GM19468 (cell line): ENCODE data around the gene COL26A1.
"Not testable (repeated sequence)": the region's sequence is repeated elsewhere in the genome, so short reads cannot be mapped to it uniquely, and the experiment has no call there.

Experiments used
- ATAC-seq: cut with Tn5 transposase; IDR thresholded peaks from one replicate; pipeline ENCODE4 v1.9.1; 2021; ENCODE audit warnings: mild to moderate bottlenecking, moderate library complexity, moderate number of reproducible peaks; ENCODE audit not compliant: unreplicated experiment; ENCODE audit errors: extremely low read depth

COL26A1 gene

DNA sequence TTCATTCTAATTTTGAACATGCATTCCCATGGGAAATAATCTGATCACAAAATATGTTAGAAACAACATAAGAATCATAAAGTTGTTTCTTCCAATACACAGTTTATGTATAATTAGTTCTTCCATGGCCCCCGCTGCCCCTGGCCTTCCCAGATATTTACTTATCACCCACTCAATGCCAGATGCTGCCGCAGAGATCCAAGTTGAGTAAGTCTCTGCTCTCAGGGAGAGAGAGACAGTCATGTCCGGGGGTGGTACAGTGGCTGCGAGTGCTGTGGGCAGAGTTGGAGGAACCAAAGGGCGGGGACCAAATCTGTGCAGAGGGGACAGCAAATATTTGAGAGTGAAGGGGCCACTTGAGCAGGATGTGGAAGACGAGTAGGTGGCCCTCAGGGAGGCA is 37.1 kb downstream of the COL26A1 start:
- no peak for ATAC-seq

DNA sequence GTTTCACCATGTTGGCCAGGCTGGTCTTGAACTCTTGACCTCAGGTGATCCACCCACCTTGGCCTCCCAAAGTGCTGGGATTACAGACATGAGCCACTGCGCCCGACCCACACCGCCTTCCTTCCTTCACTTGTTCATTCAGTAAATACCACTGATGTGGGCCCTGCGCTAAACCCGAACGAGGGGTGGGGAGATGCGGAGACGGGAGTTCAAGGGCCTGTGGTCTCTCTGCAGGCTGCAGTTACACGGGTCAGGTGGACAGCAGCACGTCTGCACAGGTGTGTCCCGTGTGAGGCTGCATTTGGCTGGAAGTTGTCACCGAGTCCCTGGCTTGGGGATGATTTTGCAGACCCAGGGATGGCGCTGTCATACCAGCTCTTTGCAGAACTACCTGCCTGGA is 38.1 kb downstream of the COL26A1 start:
- ATAC-seq: no peak

DNA sequence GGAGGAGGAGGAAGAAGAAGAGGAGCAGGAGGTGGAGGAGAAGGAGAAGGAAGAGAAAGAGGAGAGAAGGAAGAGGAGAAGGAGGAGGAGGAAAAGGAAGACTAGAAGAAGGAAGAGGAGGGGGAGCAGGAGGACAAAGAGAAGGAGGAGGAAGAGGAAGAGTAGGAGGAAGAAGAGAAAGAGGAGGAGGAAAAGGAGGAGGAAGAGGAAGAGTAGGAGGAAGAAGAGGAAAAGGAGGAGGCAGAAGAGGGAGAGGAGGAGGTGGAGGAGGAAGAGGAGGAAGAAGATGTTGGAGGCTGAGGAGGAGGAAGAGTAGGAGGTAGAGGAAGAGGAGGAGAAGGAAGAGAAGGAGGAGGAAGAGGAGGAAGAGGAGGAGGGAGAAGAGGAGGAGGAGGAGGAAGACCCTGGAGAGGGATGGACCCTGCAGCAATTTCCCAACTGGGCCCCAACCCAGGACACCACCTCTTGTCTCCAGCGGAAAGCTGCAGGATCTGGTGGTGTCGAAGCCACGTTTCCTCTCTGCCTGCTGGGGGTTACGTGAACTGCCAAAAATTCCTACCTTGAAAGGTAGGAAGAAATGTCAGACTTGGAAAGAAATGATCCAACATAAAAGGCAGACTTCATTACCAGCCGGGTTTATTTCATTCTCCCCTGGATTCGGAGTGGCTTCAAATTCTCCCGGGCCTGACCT is 38.9 kb downstream of the COL26A1 start:
- ATAC-seq: no peak

DNA sequence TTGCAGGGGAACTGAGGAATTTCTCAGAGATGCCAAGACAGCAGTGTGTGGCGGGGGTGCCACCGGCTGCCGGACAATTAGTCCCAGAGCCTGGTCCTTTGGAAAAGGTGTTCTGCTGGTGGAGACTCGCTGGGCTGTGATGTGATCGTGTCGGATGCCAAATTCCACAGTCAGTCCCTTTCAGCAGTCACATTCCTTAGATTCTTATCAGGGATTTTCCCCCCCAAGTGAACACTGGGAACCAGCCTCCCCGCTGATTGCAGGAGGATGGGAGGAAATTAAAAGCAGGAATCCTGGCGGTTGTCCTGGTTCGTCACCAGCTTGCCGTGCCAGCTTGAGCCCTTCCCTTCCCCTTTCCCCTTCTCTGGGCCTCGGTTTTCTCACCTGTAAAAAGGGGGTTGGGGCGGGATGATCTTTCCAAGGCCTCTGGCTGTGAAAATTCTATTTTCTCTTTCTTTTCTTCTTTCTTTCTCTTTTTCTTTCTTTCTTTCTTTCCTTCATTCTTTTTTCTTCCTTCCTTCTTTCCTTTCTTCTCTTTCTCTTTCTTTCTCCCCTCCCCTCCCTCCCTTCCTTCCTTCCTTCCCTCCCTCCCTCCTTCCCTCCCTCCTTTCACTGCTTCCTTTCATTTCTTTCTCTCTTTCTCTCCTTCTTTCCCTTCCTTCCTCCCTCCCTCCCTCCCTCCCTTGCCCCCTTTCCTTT is 39.6 kb downstream of the COL26A1 start:
- no peak for ATAC-seq

DNA sequence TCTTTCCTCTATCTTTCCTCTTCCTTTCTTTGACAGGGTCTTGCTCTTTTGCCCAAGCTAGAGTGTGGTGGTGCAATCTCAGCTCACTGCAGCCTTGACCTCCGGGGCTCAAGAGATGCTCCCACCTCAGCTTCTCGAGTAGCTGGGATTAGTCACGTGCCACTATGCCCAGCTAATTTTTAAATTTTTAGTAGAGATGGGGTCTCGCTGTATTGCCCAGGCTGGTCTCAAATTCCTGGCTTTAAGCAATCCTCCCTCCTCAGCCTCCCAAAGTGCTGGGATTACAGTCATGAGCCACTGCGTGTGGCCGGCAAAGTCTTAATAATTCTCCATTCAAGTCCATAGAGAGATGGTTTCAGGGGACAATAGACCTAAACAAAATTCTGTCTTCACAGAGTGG is 40.2 kb downstream of the COL26A1 start:
- ATAC-seq: no peak

DNA sequence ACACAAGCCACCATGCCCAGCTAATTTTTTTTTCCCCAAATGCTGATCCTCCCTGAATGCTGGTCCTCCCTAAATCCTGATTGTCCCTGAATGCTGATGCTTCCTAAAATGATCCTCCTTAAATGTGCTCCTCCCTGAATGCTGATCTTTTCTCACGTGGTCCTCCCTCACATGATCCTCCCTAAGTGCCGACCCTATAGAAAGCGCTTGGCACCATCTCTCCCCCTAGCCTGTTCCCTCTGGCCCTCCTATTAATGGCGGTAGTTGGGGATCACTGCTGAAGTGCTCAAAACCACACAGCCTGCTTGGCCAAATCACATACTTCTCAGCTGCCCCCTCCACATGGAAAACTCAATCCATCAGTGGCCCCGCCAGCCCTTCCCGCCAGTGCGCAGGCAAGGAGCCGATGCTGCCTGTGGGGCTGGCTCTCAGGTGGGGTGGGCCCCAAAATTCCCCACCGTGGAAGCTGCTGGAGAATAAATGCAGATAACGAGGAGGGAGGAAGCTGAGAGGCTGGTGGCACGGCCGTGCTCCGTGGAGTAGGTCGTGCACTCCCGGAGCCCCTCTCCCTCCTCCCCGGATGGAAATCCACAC is 42.9 kb downstream of the COL26A1 start:
- no peak for ATAC-seq

DNA sequence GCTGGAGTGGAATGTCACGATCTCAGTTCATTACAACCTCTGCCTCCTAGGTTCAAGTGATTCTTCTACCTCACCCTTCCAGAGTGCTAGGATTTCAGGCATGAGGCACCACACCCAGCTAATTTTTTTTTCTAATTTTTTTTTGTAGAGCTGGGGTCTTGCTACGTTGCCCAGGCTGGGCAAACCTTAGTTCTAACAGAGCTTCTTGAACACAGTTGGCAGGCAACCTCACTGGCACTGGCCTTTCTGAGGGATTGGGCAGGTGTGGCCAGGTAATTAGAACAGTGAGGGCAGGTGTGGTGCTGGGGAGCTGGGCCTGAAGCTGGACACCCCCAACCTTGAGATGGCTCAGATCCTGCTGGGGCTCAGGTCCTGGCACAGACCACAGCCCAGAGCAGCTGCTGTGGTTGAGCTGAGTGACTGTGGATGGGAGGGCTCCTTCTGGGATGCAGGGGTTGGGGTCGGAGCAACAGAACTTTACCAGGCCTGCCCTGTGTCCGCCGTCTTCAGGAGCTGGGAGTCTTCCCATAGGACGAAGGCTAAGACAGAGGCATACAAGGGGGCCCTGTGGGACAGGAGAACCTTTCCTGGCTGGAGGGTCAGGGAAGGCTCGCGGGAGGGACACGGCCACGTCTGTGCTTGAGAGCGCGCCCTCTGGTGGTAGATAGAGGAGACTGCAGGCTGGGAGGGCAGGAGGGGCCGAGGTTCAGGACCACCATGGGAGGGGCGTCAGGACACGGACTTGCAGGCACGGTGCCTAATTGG is 48.2 kb downstream of the COL26A1 start:
- ATAC-seq: no peak

DNA sequence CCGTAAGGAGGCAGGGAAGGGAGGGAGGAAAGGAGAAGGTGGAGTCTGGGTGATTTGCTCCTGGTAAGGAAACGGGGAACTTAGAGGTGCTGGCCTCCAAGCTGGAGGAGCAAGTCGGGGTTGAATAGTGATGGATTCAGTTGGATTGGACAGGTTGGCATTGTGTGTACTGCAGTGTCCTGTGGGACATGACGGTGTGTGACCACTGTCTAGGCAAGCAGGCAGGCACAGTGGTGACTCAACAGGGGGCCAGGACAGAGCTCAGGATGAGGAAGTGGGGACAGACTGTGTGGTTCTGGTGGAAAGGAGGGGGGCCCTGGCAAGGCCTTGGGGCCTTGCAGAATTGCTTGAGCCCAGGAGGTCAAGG is 48.8 kb downstream of the COL26A1 start:
- no peak for ATAC-seq

DNA sequence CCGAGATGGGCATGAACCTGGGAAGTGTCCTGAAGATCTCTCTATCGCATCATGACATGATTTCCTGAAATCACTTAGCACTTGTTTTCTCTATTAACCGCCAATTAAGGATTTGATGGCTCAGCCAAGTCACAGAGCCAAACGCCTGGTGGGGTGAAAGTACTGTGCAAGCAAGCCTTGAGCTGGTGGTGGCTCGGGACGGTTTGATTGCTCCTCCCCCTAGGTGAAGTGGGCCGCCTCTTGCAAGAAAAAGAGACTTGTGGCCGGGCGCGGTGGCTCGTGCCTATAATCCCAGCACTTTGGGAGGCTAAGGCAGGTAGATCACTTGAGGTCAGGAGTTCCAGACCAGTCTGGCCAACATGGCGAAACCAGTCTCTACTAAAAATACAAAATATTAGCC is 50.3 kb downstream of the COL26A1 start:
- no peak for ATAC-seq

DNA sequence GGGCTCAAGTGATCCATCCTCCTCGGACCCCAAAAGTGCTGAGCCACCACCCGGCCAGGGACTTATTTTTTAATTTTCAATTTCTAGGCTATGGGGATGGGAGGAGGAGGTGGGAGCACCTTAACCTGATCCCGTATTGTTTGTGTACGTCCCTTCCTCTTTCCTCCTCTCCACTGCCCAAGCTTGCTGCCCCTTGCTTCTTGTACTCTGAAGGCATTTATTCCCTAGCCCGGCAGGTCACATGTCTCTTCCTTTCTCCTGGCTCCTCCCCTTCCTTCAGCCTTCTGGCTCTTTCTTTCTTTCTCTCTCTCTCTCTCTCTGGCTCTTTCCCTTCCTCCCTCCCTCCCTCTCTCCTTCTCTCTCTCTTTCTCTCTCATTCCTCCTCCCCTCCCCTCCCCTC is 56.0 kb downstream of the COL26A1 start:
- no peak for ATAC-seq

DNA sequence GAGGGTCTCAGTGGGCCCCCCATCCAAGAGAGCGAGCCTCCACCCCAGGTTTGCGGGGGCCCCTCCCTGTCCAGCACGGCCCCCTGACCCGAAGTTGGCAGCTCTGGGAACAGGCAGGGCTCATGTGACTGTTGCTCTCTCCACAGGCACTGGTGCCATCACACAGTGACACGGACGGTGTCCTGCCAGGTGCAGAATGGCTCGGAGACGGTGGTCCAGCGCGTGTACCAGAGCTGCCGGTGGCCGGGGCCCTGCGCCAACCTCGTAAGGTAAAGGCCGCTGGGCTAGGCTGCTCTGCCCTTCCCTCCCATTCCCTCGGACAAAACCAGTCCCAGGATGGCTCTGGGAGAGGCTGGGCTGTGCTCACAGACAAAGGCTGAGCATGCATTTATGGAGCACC is 57.2 kb downstream of the COL26A1 start:
- no peak for ATAC-seq

DNA sequence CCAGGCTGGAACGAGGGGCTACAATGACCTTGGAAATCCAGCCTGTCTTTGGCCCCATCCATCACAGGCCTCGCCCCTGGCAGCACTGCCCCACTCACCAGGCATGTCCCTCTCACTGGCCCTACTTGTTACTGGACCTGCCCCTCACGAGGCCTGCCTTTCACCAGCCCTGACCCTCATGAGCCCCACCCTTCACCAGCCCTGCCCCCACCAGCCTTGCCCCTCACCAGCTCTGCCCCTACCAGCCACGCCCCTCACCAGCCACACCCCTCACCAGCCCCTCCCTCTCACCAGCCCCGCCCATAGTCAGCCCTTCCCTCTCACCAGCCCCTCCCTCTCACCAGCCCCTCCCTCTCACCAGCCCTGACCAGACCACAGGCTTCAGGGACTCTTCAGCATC is 57.8 kb downstream of the COL26A1 start:
- no peak for ATAC-seq

DNA sequence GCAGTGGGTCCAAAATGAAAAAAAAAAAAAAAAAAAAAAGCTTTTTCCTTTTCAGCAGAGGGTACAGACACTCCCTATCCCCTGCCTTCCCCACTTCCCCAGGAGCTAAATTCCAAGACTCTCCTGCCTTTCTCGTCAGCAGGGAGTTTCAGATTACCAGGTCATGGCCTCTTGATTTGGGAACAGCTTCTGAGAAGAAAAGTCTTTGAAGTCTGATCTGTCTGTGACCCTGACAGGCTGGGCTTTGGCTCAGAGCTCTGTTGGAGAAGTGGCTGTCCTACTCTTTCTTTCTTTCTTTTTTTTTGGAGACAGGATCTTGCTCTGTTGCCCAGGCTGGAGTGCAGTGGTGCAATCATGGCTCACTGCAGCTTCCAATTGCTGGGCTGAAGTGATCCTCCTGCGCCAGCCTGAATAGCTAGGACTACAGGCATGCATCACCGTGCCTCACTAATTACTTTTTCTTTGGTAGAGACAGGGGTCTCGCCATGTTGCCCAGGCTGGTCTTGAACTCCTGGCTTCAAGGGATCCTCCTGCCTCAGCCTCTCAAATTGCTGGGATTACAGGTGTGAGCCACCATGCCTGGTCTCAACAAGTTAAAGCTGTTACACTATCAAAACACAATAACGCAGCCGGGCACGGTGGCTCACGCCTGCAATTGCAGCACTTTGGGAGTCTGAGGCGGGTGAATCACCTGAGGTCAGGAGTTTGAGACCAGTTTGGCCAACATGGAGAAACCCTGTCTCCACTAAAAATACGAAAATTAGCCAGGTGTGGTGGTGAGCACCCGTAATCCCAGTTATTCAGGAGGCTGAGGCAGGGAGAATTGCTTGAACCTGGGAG is 59.9 kb downstream of the COL26A1 start:
- no peak for ATAC-seq

DNA sequence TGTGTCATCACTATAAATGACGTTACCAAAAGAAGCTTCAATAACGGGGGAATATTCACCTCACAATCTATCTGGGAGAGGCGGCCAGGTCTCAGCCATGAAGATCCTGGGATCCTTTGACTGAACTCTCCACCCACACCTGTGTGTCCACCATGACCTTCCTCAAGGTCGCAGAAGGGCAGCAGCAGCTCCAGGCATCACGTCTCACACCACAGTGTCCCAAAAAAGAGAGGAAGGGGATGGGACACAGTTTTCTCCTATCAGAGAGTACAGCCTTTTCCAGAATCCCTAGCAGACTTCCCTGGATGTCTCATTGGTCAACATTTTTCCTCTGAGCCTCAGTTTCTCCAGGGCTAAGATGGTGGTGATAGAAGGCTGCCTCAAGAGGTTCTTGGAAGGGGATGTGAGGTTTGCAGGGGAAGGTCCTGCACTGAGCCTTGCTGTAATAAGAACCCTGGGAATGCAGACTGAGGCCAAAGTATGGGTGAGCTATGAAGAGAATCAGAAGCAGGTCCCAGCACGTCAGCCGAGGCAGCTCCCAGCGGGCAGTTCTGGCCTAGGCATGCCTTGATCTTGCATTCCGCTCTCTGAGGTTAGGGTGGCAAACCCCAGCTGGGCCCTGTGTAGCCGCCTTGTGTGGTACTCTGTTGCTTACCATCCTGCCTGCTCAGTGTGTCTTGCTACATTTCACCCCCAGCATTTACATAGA is 63.8 kb downstream of the COL26A1 start:
- ATAC-seq: no peak

DNA sequence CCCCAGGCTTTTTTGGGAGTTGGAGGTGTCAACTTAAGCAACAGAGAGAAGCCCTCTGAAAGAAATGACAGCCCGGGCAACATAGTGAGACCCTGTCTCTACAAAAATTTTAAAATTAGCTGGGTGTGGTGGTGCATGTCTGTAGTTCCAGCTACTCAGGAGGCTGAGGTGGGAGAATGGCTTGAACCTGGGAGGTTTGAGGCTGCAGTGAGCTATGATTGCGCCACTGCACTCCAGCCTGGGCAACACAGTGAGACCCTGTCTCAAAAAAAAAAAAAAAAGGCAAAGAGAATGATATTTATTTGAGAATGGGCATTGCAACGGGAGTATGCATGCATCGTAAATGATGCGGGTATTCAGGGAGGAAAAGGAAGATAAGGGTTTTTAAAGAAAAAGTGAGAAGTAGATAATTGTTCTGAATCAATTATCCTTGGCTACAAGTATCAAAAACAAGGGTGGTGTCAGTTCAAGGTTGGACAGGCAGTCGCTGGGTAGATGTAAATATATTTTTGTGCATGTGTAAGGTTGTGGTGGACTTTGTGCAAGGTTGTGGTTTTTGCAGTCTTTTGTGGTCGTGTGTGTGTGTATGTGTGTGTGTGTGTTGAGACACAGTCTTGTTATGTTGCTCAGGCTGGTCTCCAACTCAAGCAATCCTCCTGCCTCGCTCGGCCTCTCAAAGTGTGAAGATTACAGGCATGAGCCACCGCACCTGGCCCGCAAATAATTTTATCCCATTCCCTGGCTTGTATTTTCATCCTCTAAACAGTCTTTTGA is 65.6 kb downstream of the COL26A1 start:
- no peak for ATAC-seq

DNA sequence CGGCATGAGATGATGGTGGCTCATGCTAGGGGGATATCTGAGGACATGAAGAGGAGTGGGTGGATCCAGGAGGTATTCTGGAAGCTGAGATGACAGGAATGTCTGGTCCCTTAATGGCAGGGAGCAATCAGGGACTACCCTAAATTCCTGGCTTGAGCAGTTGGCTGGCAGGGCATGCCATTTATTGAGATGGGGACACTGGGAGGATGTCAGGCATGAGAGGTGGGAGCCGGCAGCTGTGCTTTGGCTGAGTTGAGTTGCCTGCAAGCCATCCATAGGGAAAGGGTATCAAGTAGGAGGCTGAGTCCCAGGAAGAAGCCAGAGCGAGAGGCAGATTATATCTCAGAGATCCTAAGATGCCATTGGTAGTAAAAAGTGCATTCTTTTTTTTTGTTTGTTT is 69.6 kb downstream of the COL26A1 start:
- no peak for ATAC-seq

DNA sequence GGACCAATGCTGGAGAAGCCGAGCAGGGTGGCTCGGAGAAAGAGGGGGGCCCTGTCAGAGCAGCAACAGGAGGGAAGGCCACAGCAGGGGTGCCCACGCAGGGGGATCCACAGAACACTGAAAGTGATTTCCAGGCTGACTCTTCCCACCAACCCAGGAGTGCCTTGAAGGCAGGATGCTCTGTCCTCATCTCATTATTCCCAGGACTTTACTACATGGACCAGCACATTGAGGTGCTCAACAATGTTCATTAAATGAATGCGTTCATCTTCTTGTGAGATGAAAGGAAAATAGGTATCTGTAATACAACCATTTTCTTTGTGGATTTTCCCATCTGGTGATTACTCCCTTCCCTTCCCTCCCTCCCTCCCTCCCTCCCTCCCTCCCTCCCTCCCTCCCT is 71.0 kb downstream of the COL26A1 start:
- no peak for ATAC-seq

DNA sequence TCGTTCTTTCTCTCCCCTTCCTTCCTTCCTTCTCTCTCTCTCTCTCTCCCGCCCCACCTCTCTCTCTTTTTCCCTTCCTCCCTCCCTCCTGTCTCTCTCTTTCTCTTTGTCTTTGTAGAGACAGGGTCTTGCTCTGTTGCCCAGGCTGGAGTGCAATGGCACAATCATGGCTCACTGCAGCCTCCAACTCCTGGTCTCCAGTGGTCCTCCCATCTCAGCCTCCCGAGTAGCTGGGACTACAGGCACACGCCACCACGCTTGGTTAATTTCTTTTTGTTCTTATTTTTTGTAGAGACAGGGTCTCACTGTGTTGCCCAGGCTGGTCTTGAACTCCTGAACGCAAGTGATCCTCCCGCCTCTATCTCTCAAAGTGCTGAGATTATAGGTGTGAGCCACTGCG is 71.5 kb downstream of the COL26A1 start:
- not testable (repeated sequence) for ATAC-seq
